Endothelial cell of umbilical vein (primary cell): ENCODE data around the gene CADM4. TPM values are rescaled to one million over a fixed set of nuclear protein-coding genes. Genes with fewer than 3 reads are reported as not detected.

Experiments used
- BruUV-seq: library from RNA; stranded (reverse); fragments of 400-500 nt; replicated peaks from 2 replicates; lab custom pipeline; 2021; lab: Mats Ljungman, UMichigan
- CTCF ChIA-PET: fragments of 300-600, 350-600 bp; sonication (Branson Sonifier 250); formaldehyde crosslinking; loops from one replicate; lab custom pipeline; 2021; ENCODE audit warnings: antibody characterized with exemption, inconsistent platforms; lab: Charles Lee
- POLR2A ChIA-PET: fragments of 300-600, 350-600 bp; sonication (Branson Sonifier 250); formaldehyde crosslinking; loops from one replicate; lab custom pipeline; 2021; ENCODE audit warnings: antibody characterized with exemption, inconsistent platforms; lab: Charles Lee
- DNase-seq: peaks from one replicate; pipeline ENCODE4 v3.0.0-alpha.2; 2011; ENCODE audit warnings: low read depth, low spot score
- FAIRE-seq: peaks from 2 replicates; lab custom pipeline; 2011; peaks lifted over from hg19 to GRCh38; lab: Jason Lieb, UNC
- H2AFZ ChIP-seq: 2 replicates; pipeline ENCODE4 v1.6.0; 2012; ENCODE audit warnings: low read depth, low read length, control low read depth, inconsistent platforms
- H3K27ac ChIP-seq: 2 replicates; pipeline ENCODE4 v1.5.1; 2011; ENCODE audit warnings: low read depth, mild to moderate bottlenecking, control low read depth, low read length, moderate library complexity; ENCODE audit not compliant: insufficient read depth
- H3K27me3 ChIP-seq, 2 experiments: 2 replicates each; pipeline versions ENCODE4 v1.6.0 to v1.6.1; 2011; ENCODE audit warnings: low read length in 2 of 2, mixed read lengths in 1 of 2; ENCODE audit not compliant: control insufficient read depth in 2 of 2, insufficient read depth in 2 of 2
- H3K36me3 ChIP-seq, 2 experiments: 2 replicates in 1 of 2; 3 replicates in 1 of 2; pipeline ENCODE4 v1.5.1; 2011; ENCODE audit warnings: low read length in 2 of 2, mild to moderate bottlenecking in 1 of 2, moderate library complexity in 1 of 2; ENCODE audit not compliant: control insufficient read depth in 2 of 2, insufficient read depth in 2 of 2; ENCODE audit errors: extremely low read depth in 1 of 2
- H3K4me1 ChIP-seq: 3 replicates; pipeline ENCODE4 v1.5.1; 2011; ENCODE audit warnings: mild to moderate bottlenecking, low read length; ENCODE audit not compliant: control insufficient read depth, insufficient read depth; ENCODE audit errors: extremely low read depth
- H3K4me2 ChIP-seq: 2 replicates; pipeline ENCODE4 v1.6.1; 2011; ENCODE audit warnings: low read length, control low read depth, mixed read lengths; ENCODE audit not compliant: insufficient read depth
- H3K4me3 ChIP-seq, 3 experiments: fragments of 200-600 bp in 1 of 3; sonication (generic), shearing (Covaris generic) in 1 of 3; replicated peaks in 1 of 3; 2 replicates each; pipeline ENCODE4 v1.5.1; 2011 to 2016; ENCODE audit warnings: control low read depth in 3 of 3, low read length in 3 of 3, mild to moderate bottlenecking in 2 of 3, inconsistent platforms in 1 of 3, low read depth in 1 of 3, moderate library complexity in 1 of 3; ENCODE audit not compliant: insufficient read depth in 1 of 3
- H3K79me2 ChIP-seq: 2 replicates; pipeline ENCODE4 v1.6.0; 2012; ENCODE audit warnings: low read length, inconsistent platforms; ENCODE audit not compliant: control insufficient read depth, insufficient read depth
- H3K9ac ChIP-seq: replicated peaks from 2 replicates; pipeline ENCODE3; 2011; ENCODE audit warnings: low read length, control low read depth; ENCODE audit not compliant: insufficient read depth; ENCODE audit errors: extremely low read depth
- H3K9me1 ChIP-seq: replicated peaks from 3 replicates; pipeline ENCODE4 v1.6.0; 2011; ENCODE audit warnings: mild to moderate bottlenecking, low read length; ENCODE audit not compliant: control insufficient read depth, insufficient read depth; ENCODE audit errors: extremely low read depth
- H3K9me3 ChIP-seq: replicated peaks from 2 replicates; pipeline ENCODE4 v1.5.1; 2012; ENCODE audit warnings: low read length, inconsistent platforms; ENCODE audit not compliant: control insufficient read depth, insufficient read depth
- H4K20me1 ChIP-seq: replicated peaks from 2 replicates; pipeline ENCODE3; 2011; ENCODE audit warnings: mild to moderate bottlenecking, low read length; ENCODE audit not compliant: control insufficient read depth, insufficient read depth; ENCODE audit errors: extremely low read depth
- CTCF ChIP-seq, 2 donors: IDR thresholded peaks; 1 replicate in 1 of 2; 2 replicates in 1 of 2; pipeline ENCODE4 v1.5.1; 2011; ENCODE audit warnings: low read length in 2 of 2, mild to moderate bottlenecking in 2 of 2, moderate library complexity in 2 of 2, control low read depth in 1 of 2, inconsistent platforms in 1 of 2, low read depth in 1 of 2; ENCODE audit not compliant: insufficient read depth in 1 of 2; ENCODE audit errors: extremely low read depth in 1 of 2
- EZH2 ChIP-seq: IDR thresholded peaks from 2 replicates; pipeline ENCODE4 v1.6.1; 2012; ENCODE audit warnings: borderline replicate concordance, low read depth, mild to moderate bottlenecking, moderate library complexity, low read length, inconsistent platforms; ENCODE audit not compliant: severe bottlenecking
- FOS ChIP-seq: IDR thresholded peaks from 2 replicates; pipeline ENCODE4 v1.6.1; 2011; ENCODE audit warnings: mild to moderate bottlenecking, low read length, moderate library complexity, borderline replicate concordance; ENCODE audit not compliant: insufficient read depth
- GATA2 ChIP-seq: IDR thresholded peaks from 2 replicates; pipeline ENCODE4 v1.7.0; 2011; ENCODE audit warnings: low read depth, mild to moderate bottlenecking, moderate library complexity, mixed read lengths, low read length; ENCODE audit not compliant: insufficient read length, insufficient read depth
- JUN ChIP-seq: IDR thresholded peaks from 2 replicates; pipeline ENCODE4 v1.6.1; 2011; ENCODE audit warnings: borderline replicate concordance, low read depth; ENCODE audit not compliant: insufficient read length, insufficient read depth
- MYC ChIP-seq: IDR thresholded peaks from one replicate; pipeline ENCODE4 v1.6.1; 2011; ENCODE audit warnings: mild to moderate bottlenecking, low read depth, low read length
- POLR2A ChIP-seq: IDR thresholded peaks from 2 replicates; pipeline ENCODE4 v1.6.1; 2012; ENCODE audit warnings: low read depth, mild to moderate bottlenecking, control low read depth, low read length
- POLR2AphosphoS5 ChIP-seq: IDR thresholded peaks from 2 replicates; pipeline ENCODE4 v1.6.1; 2012; ENCODE audit warnings: low read depth, mild to moderate bottlenecking, control low read depth, low read length, moderate library complexity; ENCODE audit not compliant: insufficient read depth
- dilution Hi-C: fragments of 300-500 bp; cut with MboI; formaldehyde crosslinking; loops from one replicate; pipeline ENCODE4 v1.15.0; 2019; ENCODE audit warnings: low sequenced_read_pairs; ENCODE audit not compliant: extremely low pct_ligation_motif_present
- intact Hi-C: fragments of 100-400 bp; cut with micrococcal nuclease; formaldehyde crosslinking; loops from one replicate; pipeline ENCODE4 v1.10.0; 2022
- polyA plus RNA-seq, 4 experiments: library from polyadenylated mRNA; depleted of rRNA in 3 of 4; stranded (reverse) in 3 of 4; unstranded in 1 of 4; fragments of >200 nt; gene quantifications; 2 replicates each; pipeline versions ENCODE4 v1.2.1 to v1.2.3, GENCODE V29; 2011 to 2012; ENCODE audit warnings: missing spikeins in 1 of 4
- total RNA-seq: library from RNA; stranded (reverse); gene quantifications from 2 replicates; pipeline ENCODE4 v1.2.3, GENCODE V29; 2021
- TF ChIP-seq, protein P1 (sequence below): IDR thresholded peaks from 2 replicates; pipeline ENCODE4 v1.6.1; 2011; ENCODE audit not compliant: insufficient read depth, insufficient read length

Gene CADM4
- total and polyA plus RNA-seq, 2 donors (not counting 3 experiments of a cell fraction or from before 2014, with no cell fraction given) = 5.0 to 7.5 TPM

DNA sequence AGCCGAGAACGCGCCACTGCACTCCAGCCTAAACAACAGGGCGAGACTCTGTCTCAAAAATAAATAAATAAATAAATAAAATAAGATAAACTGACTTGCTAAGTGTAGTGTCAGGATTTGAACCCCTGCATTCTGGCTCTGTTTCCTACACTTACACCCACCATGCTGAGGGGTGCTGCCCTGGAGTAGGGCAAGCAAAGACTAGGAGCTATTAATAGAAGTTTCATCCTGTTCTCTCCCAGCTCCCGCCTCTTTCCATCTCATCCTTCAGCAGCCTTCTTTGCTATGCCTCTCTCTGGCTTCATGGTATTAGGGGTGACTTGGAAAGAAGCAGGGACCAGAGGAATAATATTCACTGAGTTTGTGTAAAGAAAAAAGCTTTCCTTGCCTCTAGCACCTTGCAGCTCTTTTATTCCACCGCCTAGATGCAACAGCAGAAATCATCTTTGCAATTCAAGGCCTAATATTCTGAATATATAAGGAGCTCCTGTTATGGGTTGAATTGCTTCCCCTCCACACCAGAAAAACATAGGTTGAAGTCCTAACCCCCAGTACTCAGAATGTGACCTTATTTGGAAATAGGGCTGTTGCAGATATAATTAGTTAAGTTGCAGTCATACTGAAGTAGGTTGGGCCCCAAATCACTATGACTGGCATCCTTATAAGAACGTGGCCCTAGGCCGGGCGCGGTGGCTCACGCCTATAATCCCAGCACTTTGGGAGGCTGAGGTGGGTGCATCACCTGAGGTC is 39.0 kb upstream of the CADM4 start:
- DNase-seq (no peak), FAIRE-seq (no peak)
- CTCF ChIA-PET = interaction anchor here (1.5 to 2.0 kb wide), 4 partner anchors 10 to 131 kb away, joined by 5 to 7 read pairs (median 5); no protein-coding TSS in a partner anchor
- Histone ChIP-seq H3K4me3 (no peak overlapping the region), H3K9me1 (no peaks in the 10 kb centered on the region), H3K9me3 (no peaks in the 10 kb centered on the region), H3K36me3 (no peaks in the 10 kb centered on the region), H3K4me1 (no peaks in the 10 kb centered on the region), H3K4me2 (no peak overlapping the region), H4K20me1 (no peaks in the 10 kb centered on the region), H2AFZ (no peak overlapping the region), H3K27ac (no peak overlapping the region), H3K9ac (no peak overlapping the region), H3K79me2 (no peaks in the 10 kb centered on the region), H3K27me3 (peaks cover 0 to 2% of the 10 kb centered on the region in 2 experiments)
- TF ChIP-seq EZH2 (no peak), JUN (no peak)
- dilution Hi-C loops = no loop called here
- intact Hi-C loops = no loop called here
- BruUV-seq = no TSS peak
- POLR2A ChIA-PET = no interaction called here

GRCh38 chr19:43675906-43676305 is 36.3 kb upstream of the CADM4 start:
- H3K79me2 ChIP-seq = no peaks in the 10 kb centered on the region
- no peak overlapping the region for H3K27ac ChIP-seq
- H3K27me3 ChIP-seq = peaks cover 0 to 2% of the 10 kb centered on the region in 2 experiments
- TF ChIP-seq POLR2AphosphoS5 (no peak), JUN (no peak), EZH2 (no peak), CTCF (IDR thresholded peaks at IDR 0.05; ENCODE audit: extremely low read depth in 1 of 2, insufficient read depth in 1 of 2, low read depth in 1 of 2, low read length in 2 of 2) (no peak), MYC (no peak), GATA2 (no peak), FOS (no peak), POLR2A (no peak)
- TF ChIP-seq, protein P1, sequence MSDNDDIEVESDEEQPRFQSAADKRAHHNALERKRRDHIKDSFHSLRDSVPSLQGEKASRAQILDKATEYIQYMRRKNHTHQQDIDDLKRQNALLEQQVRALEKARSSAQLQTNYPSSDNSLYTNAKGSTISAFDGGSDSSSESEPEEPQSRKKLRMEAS = no peak
- no peak overlapping the region for H3K4me3 ChIP-seq
- DNase-seq (no peak), FAIRE-seq (no peak)
- H2AFZ ChIP-seq = no peak overlapping the region
- dilution Hi-C loops = no loop called here
- no peaks in the 10 kb centered on the region for H4K20me1 ChIP-seq
- intact Hi-C loops = no loop called here
- BruUV-seq = no TSS peak
- H3K9ac ChIP-seq = no peak overlapping the region
- no peaks in the 10 kb centered on the region for H3K9me3 ChIP-seq
- ChIA-PET POLR2A (no interaction called here), CTCF (no interaction called here)
- no peaks in the 10 kb centered on the region for H3K36me3 ChIP-seq
- no peak overlapping the region for H3K4me2 ChIP-seq
- H3K4me1 ChIP-seq = no peaks in the 10 kb centered on the region
- no peaks in the 10 kb centered on the region for H3K9me1 ChIP-seq
